ENCODE results near the gene DDR2. TPM values are rescaled to one million over a fixed set of nuclear protein-coding genes. Genes with fewer than 3 reads are reported as not detected.

DDR2 gene
- total RNA-seq, 2 experiments from 2014 or later: 0.19 to 0.36 TPM

DNA sequence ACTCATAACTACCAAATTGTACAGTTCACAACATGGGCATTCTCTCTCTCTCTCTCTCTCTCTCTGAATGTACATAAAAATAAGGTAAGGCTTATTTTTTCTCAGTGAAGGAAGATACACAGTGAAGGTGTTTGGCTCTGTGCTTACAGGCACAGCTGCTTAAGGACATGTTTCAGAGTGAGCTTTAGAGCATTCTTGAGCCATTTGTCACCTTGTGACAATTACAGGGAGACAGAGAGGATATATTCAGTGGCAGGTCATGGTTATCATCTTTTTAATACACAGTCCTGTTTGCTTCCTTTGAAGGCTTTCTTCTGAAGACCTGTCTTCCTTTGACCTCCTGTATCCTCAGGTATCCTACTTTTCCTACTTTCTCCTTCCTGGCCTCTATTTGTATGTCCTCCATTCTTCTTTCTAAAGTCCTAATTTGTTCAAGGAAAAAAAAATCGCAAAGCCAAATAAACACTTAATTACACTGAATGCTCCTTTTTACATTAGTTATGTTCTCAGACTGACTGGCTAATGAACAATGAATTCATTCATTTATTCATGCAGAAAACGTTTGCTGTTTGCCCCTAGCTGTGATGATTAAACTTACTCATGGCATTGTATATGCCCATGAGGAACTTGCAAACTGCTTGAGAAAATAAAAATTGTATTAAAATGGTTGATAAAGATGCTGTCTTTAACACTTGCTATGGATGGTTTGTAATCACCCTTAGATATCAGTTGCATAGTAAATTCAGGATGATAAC lies 191.7 kb downstream of the DDR2 start:
- peaks cover 29% of the 10 kb centered on the region for H3K27me3 Mint-ChIP-seq
- H3K36me3 Mint-ChIP-seq: no peaks in the 10 kb centered on the region
- no peak overlapping the region for H3K4me3 Mint-ChIP-seq
- no peak for DNase-seq
- no peak overlapping the region for H3K27ac Mint-ChIP-seq
- H3K4me1 Mint-ChIP-seq (ENCODE audit: low read depth): peaks cover 15% of the 10 kb centered on the region
- intact Hi-C loops (cut with micrococcal nuclease): no loop called here
- CTCF ChIA-PET: no interaction called here
- H3K9me3 Mint-ChIP-seq: no peaks in the 10 kb centered on the region
- POLR2A ChIA-PET: no interaction called here

- peaks cover 12% of the 10 kb centered on the region for H3K27me3 Mint-ChIP-seq
- H3K27ac Mint-ChIP-seq: no peak overlapping the region
- no peak overlapping the region for H3K4me3 Mint-ChIP-seq
- POLR2A ChIA-PET: no interaction called here
- DNase-seq: no peak
- no peaks in the 10 kb centered on the region for H3K4me1 Mint-ChIP-seq (ENCODE audit: low read depth)
- H3K36me3 Mint-ChIP-seq: no peaks in the 10 kb centered on the region
- intact Hi-C loops (cut with micrococcal nuclease): no loop called here
- CTCF ChIA-PET: interaction anchor here (0.9 kb wide), 1 partner anchor 25 kb away, joined by 3 read pairs; no protein-coding TSS in a partner anchor
- no peaks in the 10 kb centered on the region for H3K9me3 Mint-ChIP-seq
These were observed 197.0 kb downstream of the DDR2 start for GRCh38 chr1:162829268-162829667.

GRCh38 chr1:162832470-162832869 lies 200.2 kb downstream of the DDR2 start:
- CTCF ChIA-PET: interaction anchor here (1.1 kb wide), 1 partner anchor 16 kb away, joined by 6 read pairs; no protein-coding TSS in a partner anchor
- no peaks in the 10 kb centered on the region for H3K9me3 Mint-ChIP-seq
- POLR2A ChIA-PET: no interaction called here

DNA sequence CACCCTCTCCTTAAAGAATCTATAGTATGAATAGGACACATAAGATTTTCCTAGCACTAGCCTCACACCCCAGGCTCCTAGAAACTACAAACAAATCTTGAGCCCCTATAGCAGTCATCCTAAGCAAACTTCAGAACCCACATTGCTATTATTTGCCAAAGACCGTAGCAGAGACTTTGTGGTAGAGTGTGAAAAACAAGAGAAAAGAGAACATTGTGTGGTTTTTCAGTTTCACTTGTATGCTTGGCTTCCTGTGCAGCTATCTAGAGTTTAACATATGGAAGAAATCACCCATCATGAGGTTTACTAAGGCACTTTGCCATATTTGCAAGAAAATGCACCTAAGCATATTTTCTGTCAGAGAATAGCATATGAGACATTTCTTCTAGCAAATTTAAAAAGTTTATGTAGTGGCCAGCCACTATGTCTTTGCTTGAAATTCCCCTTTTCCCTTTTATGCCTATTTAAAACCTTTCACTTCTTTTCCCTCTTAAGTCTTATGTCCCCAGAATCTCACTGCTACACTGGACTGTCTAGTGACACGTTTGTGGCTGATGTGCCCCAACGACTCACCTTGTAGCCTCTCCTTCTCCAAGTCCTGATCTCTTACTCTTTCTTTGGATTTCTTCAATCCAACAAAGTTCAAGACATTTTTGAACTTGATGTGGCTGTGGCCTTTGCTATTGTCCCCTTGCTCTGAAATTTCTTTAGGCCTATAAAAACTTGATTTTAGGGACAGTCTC lies 203.1 kb downstream of the DDR2 start:
- Mint-ChIP-seq H3K4me1 (ENCODE audit: low read depth) (peaks cover 9% of the 10 kb centered on the region), H3K27me3 (peaks cover 7% of the 10 kb centered on the region), H3K4me3 (no peak overlapping the region), H3K36me3 (peaks cover 10% of the 10 kb centered on the region), H3K9me3 (peaks cover 17% of the 10 kb centered on the region), H3K27ac (no peak overlapping the region)
- ChIA-PET CTCF (interaction anchor here (0.7 kb wide), 1 partner anchor 222 kb away, joined by 3 read pairs; no protein-coding TSS in a partner anchor), POLR2A (no interaction called here)
- intact Hi-C loops (cut with micrococcal nuclease): no loop called here
- DNase-seq: no peak

More at GRCh38 chr1:162832470-162832869, 200.2 kb downstream of the DDR2 start:
- Mint-ChIP-seq H3K36me3 (peaks cover 2% of the 10 kb centered on the region), H3K27ac (no peak overlapping the region), H3K4me3 (no peak overlapping the region), H3K4me1 (ENCODE audit: low read depth) (peaks cover 9% of the 10 kb centered on the region), H3K27me3 (peaks cover 2% of the 10 kb centered on the region)
- intact Hi-C loops (cut with micrococcal nuclease): no loop called here
- no peak for DNase-seq

Other genes starting within 250 kb of the DDR2 start
- gene SH2D1B, start 220.3 kb upstream of the DDR2 start, total RNA-seq: not detected
- gene UHMK1, start 134.6 kb upstream of the DDR2 start, total RNA-seq: 10 to 100 TPM; 51.0 to 51.6 TPM
- 10 to 100 TPM; 28.9 to 32.2 TPM for gene UAP1, start 70.7 kb upstream of the DDR2 start, total RNA-seq
- 10 to 100 TPM; 29.3 to 29.7 TPM for gene HSD17B7, start 158.2 kb downstream of the DDR2 start, total RNA-seq
- not detected for gene CCDC190, start 228.7 kb downstream of the DDR2 start, total RNA-seq

Measured in activated CD4-positive, alpha-beta memory T cell treated with anti-CD3 and anti-CD28 coated beads for 36 hours (primary cell).